GM13977 (cell line): ENCODE data around the gene ZNF221.

ENCODE experiments used
- DNase-seq: peaks from one replicate; pipeline ENCODE4 v3.0.0; 2012; ENCODE audit warnings: low spot score
- CTCF ChIP-seq: IDR thresholded peaks from 2 replicates; pipeline ENCODE4 v1.5.1; 2012; ENCODE audit warnings: mild to moderate bottlenecking, control low read depth; ENCODE audit not compliant: insufficient read depth; ENCODE audit errors: extremely low read depth, missing control alignments
- in situ Hi-C: fragments of 300-500 bp; cut with MboI; formaldehyde crosslinking; loops from one replicate; pipeline ENCODE4 v1.12.0; 2022; ENCODE audit warnings: low sequenced_read_pairs, low pct_unique_long_range_greater_than_20kb, mixed read lengths, inconsistent platforms; ENCODE audit not compliant: unreplicated experiment

Gene ZNF221

DNA sequence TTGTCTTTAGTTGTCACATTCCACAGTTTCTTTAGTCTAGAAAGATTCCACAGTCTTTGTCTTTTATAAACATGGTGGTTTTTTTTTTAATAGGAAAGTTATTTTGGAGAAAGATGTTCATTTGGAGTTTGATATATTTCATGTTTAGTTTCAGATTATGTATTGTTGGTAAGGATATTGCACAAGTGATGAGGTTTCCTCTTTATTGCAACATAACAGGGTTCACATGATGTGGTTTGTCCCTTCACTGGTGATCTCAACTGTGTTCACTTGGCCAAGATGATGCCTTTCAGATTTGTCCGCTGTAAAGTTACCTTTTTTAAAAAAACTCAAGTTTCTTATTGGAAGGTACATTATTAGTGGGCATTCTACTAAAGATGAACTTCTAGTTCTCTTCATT is 54.9 kb downstream of the ZNF221 start:
- no peak for TF ChIP-seq CTCF
- no peak for DNase-seq
- in situ Hi-C loops = no loop called here

GRCh38 chr19:44007473-44007872 is 56.4 kb downstream of the ZNF221 start:
- no peak for TF ChIP-seq CTCF
- DNase-seq = no peak
- in situ Hi-C loops = no loop called here

GRCh38 chr19:44010468-44010867 is 59.4 kb downstream of the ZNF221 start:
- no peak for DNase-seq

More at GRCh38 chr19:44010468-44010867, 59.4 kb downstream of the ZNF221 start:
- in situ Hi-C loops = no loop called here
- TF ChIP-seq CTCF = no peak
